BJ (cell line): Measurements from ENCODE around the gene RPS6KA2. TPM values are rescaled to one million over a fixed set of nuclear protein-coding genes. Genes with fewer than 3 reads are reported as not detected.

ENCODE experiments used
- CTCF ChIA-PET: fragments of 350-600 bp; formaldehyde crosslinking; extraction: SDS; loops from one replicate; lab custom pipeline; 2021; ENCODE audit warnings: antibody characterized with exemption, inconsistent platforms; lab: Yijun Ruan, JAX
- POLR2A ChIA-PET: fragments of 300-600 bp; sonication (Branson Sonifier 250); formaldehyde crosslinking; extraction: SDS; loops from one replicate; lab custom pipeline; 2021; ENCODE audit warnings: antibody characterized with exemption; lab: Charles Lee
- DNase-seq: peaks from one replicate; pipeline ENCODE4 v3.0.0-alpha.2; 2011; ENCODE audit warnings: low read depth
- H3K27me3 ChIP-seq: 2 replicates; pipeline ENCODE4 v1.6.0; 2011; ENCODE audit warnings: low read length; ENCODE audit not compliant: control insufficient read depth, insufficient read depth
- H3K36me3 ChIP-seq: 2 replicates; pipeline ENCODE4 v1.5.1; 2011; ENCODE audit warnings: low read length; ENCODE audit not compliant: control insufficient read depth, insufficient read depth
- H3K4me3 ChIP-seq: 2 replicates; pipeline ENCODE4 v1.5.1; 2011; ENCODE audit warnings: low read depth, mild to moderate bottlenecking, control low read depth, low read length
- polyA plus RNA-seq: library from polyadenylated mRNA; depleted of rRNA; stranded (reverse); fragments of >200 nt; gene quantifications from 2 replicates; pipeline ENCODE4 v1.2.3, GENCODE V29; 2011
- TF ChIP-seq, protein P1 (sequence below): IDR thresholded peaks from 2 replicates; pipeline ENCODE4 v1.5.1; 2011; ENCODE audit warnings: low read depth, mild to moderate bottlenecking, control low read depth, inconsistent platforms, low read length, moderate library complexity; ENCODE audit not compliant: insufficient read depth

RPS6KA2 gene
- polyA plus RNA-seq, 1 experiment = 80.8 TPM

DNA sequence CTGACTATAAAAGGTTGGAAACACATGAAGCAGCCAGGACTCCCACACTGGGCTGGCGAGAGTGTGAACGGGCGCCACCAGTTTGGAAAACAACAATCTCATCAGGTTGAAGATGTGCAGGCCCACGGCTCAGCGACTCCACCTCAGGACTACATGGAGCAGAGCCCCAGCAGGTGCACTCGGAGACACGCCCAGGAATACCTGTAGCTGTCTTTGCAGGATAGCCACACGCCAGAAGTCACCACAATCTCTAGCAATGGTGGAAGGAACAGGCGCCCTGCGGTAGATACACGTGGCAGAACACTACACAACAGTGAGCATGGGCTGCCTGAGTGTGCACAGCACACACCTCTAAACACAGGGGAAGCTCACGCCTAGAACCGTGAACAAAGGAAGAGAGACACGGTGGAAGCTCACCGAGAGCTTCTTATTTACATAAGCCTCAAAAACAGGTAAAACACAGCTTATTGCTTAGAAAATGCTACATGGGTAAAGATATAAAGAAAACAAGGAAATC is 28.7 kb upstream of the RPS6KA2 start:
- no peaks in the 10 kb centered on the region for H3K36me3 ChIP-seq
- ChIA-PET CTCF (no interaction called here), POLR2A (no interaction called here)
- H3K27me3 ChIP-seq = peaks cover 2% of the 10 kb centered on the region; the same call in 1 of the 2 replicates
- no peak overlapping the region for H3K4me3 ChIP-seq
- no peak for DNase-seq
- TF ChIP-seq, protein P1, sequence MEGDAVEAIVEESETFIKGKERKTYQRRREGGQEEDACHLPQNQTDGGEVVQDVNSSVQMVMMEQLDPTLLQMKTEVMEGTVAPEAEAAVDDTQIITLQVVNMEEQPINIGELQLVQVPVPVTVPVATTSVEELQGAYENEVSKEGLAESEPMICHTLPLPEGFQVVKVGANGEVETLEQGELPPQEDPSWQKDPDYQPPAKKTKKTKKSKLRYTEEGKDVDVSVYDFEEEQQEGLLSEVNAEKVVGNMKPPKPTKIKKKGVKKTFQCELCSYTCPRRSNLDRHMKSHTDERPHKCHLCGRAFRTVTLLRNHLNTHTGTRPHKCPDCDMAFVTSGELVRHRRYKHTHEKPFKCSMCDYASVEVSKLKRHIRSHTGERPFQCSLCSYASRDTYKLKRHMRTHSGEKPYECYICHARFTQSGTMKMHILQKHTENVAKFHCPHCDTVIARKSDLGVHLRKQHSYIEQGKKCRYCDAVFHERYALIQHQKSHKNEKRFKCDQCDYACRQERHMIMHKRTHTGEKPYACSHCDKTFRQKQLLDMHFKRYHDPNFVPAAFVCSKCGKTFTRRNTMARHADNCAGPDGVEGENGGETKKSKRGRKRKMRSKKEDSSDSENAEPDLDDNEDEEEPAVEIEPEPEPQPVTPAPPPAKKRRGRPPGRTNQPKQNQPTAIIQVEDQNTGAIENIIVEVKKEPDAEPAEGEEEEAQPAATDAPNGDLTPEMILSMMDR = no peak

- peaks cover 2% of the 10 kb centered on the region; the same call in 1 of the 2 replicates for H3K27me3 ChIP-seq
- ChIA-PET POLR2A (no interaction called here), CTCF (no interaction called here)
- TF ChIP-seq, protein P1 = no peak
- DNase-seq = no peak
- no peak overlapping the region for H3K4me3 ChIP-seq
- no peaks in the 10 kb centered on the region for H3K36me3 ChIP-seq
Observed at GRCh38 chr6:166655251-166655650, 28.2 kb upstream of the RPS6KA2 start.

- Histone ChIP-seq H3K4me3 (no peak overlapping the region), H3K27me3 (peaks cover 2% of the 10 kb centered on the region; the same call in 1 of the 2 replicates), H3K36me3 (no peaks in the 10 kb centered on the region)
- ChIA-PET POLR2A (no interaction called here), CTCF (no interaction called here)
- DNase-seq = no peak
- TF ChIP-seq, protein P1 = no peak
Observed at GRCh38 chr6:166654573-166654972, 27.5 kb upstream of the RPS6KA2 start.

- TF ChIP-seq, protein P1 = no peak
- H3K27me3 ChIP-seq = peaks cover 2% of the 10 kb centered on the region; the same call in 1 of the 2 replicates
- no peaks in the 10 kb centered on the region for H3K36me3 ChIP-seq
- ChIA-PET CTCF (no interaction called here), POLR2A (no interaction called here)
- H3K4me3 ChIP-seq = no peak overlapping the region
- DNase-seq = no peak
Observed at GRCh38 chr6:166653639-166653941, 26.5 kb upstream of the RPS6KA2 start.

DNA sequence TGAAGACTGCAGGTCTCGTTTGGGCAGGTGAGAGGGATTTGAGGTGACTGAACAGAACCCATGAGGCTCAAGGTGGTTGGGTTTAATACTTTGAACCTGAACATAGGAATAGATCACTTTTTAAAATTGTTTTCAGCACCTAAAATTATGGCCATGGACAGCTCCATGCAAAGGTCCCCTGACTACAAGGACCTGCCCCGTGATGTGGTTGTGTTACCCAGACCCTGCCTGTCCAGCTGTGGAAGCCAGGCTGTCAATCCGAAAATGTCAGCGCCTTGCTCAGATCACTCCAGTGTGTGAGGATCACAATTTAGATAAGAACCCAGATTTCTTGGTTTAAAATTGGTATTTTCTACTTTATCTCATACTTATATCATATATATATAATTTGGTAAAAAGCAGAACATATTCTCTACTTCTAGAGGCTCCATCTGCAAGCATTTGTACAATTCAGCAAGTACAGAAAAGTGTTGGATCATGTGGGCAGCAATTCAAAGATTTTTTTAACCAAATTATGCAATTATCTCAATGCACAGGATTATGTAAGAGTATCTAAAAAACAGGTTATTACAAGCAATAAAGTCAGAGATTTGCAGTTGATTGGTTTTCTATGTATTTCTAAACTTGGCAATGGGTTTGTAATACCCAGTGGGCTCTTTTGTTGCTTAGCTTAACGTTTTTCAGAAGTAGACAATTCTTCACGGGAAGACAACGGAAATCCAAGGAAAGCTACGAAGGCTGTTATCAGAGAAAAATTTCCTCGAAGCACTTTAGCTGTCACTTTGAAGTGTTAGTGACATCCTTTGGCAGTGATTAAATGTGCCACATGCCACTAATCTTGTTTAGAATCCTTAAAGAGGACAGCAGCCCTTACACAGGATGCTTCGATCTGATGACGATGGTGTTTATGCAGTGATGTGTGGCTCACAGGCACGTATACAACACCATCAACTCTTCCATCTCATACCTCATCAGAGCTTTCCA is 24.1 kb upstream of the RPS6KA2 start:
- Histone ChIP-seq H3K27me3 (peaks cover 2% of the 10 kb centered on the region; the same call in 1 of the 2 replicates), H3K36me3 (no peaks in the 10 kb centered on the region), H3K4me3 (no peak overlapping the region)
- ChIA-PET CTCF (interaction anchor here (1.3 kb wide), 1 partner anchor 14 kb away, joined by 3 read pairs; no protein-coding TSS in a partner anchor), POLR2A (no interaction called here)
- TF ChIP-seq, protein P1 = no peak
- no peak for DNase-seq
